Measurements from ENCODE around the gene ZC3H18. TPM values are rescaled to one million over a fixed set of nuclear protein-coding genes. Genes with fewer than 3 reads are reported as not detected.

ZC3H18 gene
- total RNA-seq, 1 donor from 2014 or later, result 49.2 TPM

DNA sequence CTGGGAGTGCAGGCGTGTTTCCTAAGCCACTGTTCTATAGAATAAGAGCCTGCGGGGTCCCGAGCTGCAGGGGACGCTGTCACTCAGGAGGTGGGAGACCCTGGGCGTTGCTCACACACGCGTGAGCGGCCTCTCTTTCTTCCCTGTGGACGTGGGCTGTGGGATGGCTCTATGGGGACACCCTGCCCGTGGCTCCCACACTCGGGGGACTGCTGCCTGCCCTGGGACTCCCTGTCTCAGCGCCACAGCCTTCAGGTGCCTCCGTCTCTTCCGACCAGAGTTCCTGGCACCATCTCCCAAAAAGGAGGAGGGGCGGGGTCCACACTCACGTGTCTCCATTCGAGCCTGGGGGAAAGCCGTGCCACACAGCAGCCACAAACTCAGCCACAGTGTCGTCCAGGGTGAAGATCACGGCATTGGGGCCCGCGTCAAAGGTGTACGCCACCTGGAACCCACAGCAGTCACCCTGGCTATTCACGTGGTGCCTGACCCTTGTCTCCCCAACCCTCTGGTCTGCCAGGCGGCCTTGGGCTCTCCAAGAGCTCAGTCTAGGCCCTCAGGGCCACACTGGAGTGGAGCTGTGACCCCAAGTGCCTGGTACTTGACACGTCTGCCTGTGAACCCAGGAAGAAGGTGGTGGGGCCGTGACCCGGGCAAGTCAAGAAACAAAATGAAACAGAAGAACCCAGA lies 84.3 kb downstream of the ZC3H18 start:
- intact Hi-C loops (cut with DNase I), result no loop called here
- Histone ChIP-seq H3K4me3 (no peak overlapping the region), H3K36me3 (peaks cover 62% of the 10 kb centered on the region), H3K27ac (no peak overlapping the region), H3K9me3 (no peaks in the 10 kb centered on the region), H3K27me3 (ENCODE audit: low read depth) (no peaks in the 10 kb centered on the region), H3K4me1 (peaks cover 23% of the 10 kb centered on the region)
- TF ChIP-seq, protein P1, sequence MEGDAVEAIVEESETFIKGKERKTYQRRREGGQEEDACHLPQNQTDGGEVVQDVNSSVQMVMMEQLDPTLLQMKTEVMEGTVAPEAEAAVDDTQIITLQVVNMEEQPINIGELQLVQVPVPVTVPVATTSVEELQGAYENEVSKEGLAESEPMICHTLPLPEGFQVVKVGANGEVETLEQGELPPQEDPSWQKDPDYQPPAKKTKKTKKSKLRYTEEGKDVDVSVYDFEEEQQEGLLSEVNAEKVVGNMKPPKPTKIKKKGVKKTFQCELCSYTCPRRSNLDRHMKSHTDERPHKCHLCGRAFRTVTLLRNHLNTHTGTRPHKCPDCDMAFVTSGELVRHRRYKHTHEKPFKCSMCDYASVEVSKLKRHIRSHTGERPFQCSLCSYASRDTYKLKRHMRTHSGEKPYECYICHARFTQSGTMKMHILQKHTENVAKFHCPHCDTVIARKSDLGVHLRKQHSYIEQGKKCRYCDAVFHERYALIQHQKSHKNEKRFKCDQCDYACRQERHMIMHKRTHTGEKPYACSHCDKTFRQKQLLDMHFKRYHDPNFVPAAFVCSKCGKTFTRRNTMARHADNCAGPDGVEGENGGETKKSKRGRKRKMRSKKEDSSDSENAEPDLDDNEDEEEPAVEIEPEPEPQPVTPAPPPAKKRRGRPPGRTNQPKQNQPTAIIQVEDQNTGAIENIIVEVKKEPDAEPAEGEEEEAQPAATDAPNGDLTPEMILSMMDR (IDR thresholded peaks at IDR 0.05), result no peak
- DNase-seq (no peak), ATAC-seq (no peak)

DNA sequence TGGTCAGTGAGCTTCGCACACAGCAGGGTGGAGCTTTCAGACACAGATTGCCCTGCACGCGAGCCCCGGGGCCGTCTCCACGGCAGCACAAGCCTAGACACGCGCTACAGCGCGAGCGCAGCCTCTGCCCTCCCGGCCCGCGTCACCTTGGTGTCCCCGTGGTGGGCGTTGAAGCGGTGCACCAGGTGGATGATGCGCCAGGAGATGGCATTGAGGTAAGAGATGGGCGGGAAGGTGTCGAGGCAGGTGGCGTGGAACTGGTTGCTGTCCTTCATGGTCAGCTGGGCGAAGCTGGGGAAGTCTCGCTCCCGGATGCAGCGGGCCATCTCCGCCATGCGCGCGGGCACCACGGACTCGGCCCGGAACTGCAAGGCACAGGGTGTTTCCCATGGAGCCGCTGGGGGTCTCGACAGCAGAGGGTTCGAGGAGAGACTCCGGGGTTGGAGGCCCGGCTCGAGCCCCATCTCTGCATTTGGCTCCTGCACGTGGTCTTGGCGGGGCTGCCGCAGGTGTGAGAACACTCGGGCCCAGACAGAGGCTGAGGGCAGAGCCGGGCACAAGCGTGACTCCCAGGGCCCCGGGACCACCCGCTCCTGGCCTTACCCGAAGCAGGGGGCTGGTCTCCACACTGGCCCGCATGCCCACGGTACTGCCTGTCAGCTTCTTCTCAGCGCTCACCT lies 85.0 kb downstream of the ZC3H18 start:
- Histone ChIP-seq H3K9me3 (no peaks in the 10 kb centered on the region), H3K36me3 (peaks cover 62% of the 10 kb centered on the region), H3K4me3 (no peak overlapping the region), H3K4me1 (peaks cover 16% of the 10 kb centered on the region), H3K27me3 (ENCODE audit: low read depth) (no peaks in the 10 kb centered on the region), H3K27ac (no peak overlapping the region)
- ATAC-seq, result no peak
- TF ChIP-seq, protein P1 (IDR thresholded peaks at IDR 0.05), result no peak
- no peak for DNase-seq
- intact Hi-C loops (cut with DNase I), result no loop called here

- peaks cover 62% of the 10 kb centered on the region for H3K36me3 ChIP-seq
- TF ChIP-seq, protein P1 (IDR thresholded peaks at IDR 0.05), result no peak
- intact Hi-C loops (cut with DNase I), result no loop called here
- no peak for DNase-seq
- no peak for ATAC-seq
- H3K27ac ChIP-seq, result no peak overlapping the region
- H3K27me3 ChIP-seq (ENCODE audit: low read depth), result no peaks in the 10 kb centered on the region
- H3K9me3 ChIP-seq, result no peaks in the 10 kb centered on the region
- H3K4me3 ChIP-seq, result no peak overlapping the region
- H3K4me1 ChIP-seq, result peaks cover 13% of the 10 kb centered on the region
Observed at GRCh38 chr16:88655733-88656281, 85.6 kb downstream of the ZC3H18 start.

- Histone ChIP-seq H3K27ac (no peak overlapping the region), H3K27me3 (ENCODE audit: low read depth) (no peaks in the 10 kb centered on the region), H3K4me1 (peaks cover 12% of the 10 kb centered on the region), H3K36me3 (peaks cover 62% of the 10 kb centered on the region), H3K4me3 (no peak overlapping the region), H3K9me3 (no peaks in the 10 kb centered on the region)
- intact Hi-C loops (cut with DNase I), result no loop called here
- DNase-seq, result no peak
- no peak for ATAC-seq
- TF ChIP-seq, protein P1 (IDR thresholded peaks at IDR 0.05), result no peak
Observed at GRCh38 chr16:88656291-88656980, 86.2 kb downstream of the ZC3H18 start.

DNA sequence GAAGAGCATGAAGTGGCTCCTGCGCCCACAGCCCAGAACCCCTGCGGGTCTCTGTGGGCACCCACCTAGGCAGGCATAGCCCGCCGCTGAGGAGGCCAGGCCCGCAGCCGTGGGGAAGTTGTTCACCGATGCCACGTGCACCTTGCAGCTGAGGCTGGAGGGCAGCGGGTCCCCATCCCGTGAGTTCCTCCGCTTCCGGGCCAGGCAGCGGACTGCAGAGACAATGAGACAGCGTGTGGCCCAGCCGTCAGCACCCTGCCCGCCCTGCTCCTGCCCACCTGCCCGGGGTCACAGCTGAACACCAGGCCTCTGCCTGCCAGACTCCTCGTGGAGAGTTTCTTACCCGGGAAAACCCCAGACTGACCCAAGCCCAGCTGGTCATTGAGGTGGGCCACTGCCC lies 87.2 kb downstream of the ZC3H18 start:
- H3K36me3 ChIP-seq, result peaks cover 57% of the 10 kb centered on the region
- no peaks in the 10 kb centered on the region for H3K9me3 ChIP-seq
- DNase-seq (no peak), ATAC-seq (no peak)
- H3K27ac ChIP-seq, result no peak overlapping the region
- H3K27me3 ChIP-seq (ENCODE audit: low read depth), result no peaks in the 10 kb centered on the region
- TF ChIP-seq, protein P1 (IDR thresholded peaks at IDR 0.05), result no peak
- intact Hi-C loops (cut with DNase I), result no loop called here
- H3K4me3 ChIP-seq, result no peak overlapping the region
- peaks cover 15% of the 10 kb centered on the region for H3K4me1 ChIP-seq

Measured in lower lobe of right lung (tissue), 2 donors.